Epithelial cell of proximal tubule (primary cell): Measurements from ENCODE around the gene SH3PXD2A. TPM values are rescaled to one million over a fixed set of nuclear protein-coding genes. Genes with fewer than 3 reads are reported as not detected.

Experiments
- DNase-seq: peaks from one replicate; pipeline ENCODE4 v3.0.0-alpha.2; 2011; ENCODE audit warnings: low read depth
- H3K4me3 ChIP-seq: 2 replicates; pipeline ENCODE4 v1.5.1; 2011; ENCODE audit warnings: low read depth, mild to moderate bottlenecking, low read length
- total RNA-seq: library from RNA; depleted of rRNA; stranded (reverse); fragments of >200 nt; gene quantifications from 2 replicates; pipeline ENCODE4 v1.2.3, GENCODE V29; 2015
- TF ChIP-seq, protein P1 (sequence below): conservative IDR thresholded peaks from 2 replicates; pipeline ENCODE4 v1.5.1; 2012; ENCODE audit warnings: low read depth, mild to moderate bottlenecking, low read length

SH3PXD2A gene
- total RNA-seq, 1 donor from 2014 or later: 5.8 TPM

GRCh38 chr10:103563231-103564115, 291.9 kb downstream of the SH3PXD2A start:
- TF ChIP-seq, protein P1, sequence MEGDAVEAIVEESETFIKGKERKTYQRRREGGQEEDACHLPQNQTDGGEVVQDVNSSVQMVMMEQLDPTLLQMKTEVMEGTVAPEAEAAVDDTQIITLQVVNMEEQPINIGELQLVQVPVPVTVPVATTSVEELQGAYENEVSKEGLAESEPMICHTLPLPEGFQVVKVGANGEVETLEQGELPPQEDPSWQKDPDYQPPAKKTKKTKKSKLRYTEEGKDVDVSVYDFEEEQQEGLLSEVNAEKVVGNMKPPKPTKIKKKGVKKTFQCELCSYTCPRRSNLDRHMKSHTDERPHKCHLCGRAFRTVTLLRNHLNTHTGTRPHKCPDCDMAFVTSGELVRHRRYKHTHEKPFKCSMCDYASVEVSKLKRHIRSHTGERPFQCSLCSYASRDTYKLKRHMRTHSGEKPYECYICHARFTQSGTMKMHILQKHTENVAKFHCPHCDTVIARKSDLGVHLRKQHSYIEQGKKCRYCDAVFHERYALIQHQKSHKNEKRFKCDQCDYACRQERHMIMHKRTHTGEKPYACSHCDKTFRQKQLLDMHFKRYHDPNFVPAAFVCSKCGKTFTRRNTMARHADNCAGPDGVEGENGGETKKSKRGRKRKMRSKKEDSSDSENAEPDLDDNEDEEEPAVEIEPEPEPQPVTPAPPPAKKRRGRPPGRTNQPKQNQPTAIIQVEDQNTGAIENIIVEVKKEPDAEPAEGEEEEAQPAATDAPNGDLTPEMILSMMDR: no peak
- DNase-seq: no peak
- H3K4me3 ChIP-seq: no peak overlapping the region

DNA sequence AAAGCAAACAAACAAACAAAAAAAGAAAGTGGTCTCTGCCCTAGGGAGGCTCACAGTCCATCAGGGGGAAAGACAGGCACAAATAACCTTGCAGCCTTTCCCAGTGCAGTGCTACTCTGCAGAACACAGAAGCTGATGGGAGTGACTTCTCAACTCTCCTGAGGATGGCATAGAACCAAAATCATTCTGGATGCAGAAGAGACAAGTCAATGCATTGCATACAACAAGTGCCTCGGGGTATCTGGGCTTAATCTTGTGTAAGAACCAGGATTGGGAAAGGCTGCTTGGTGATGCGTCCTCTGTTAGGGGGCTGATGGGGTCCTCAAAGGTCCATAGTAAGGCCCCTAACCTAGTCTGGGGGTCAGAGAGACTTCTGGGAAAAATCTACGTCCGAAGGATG, 293.0 kb downstream of the SH3PXD2A start:
- no peak for DNase-seq
- no peak overlapping the region for H3K4me3 ChIP-seq

DNA sequence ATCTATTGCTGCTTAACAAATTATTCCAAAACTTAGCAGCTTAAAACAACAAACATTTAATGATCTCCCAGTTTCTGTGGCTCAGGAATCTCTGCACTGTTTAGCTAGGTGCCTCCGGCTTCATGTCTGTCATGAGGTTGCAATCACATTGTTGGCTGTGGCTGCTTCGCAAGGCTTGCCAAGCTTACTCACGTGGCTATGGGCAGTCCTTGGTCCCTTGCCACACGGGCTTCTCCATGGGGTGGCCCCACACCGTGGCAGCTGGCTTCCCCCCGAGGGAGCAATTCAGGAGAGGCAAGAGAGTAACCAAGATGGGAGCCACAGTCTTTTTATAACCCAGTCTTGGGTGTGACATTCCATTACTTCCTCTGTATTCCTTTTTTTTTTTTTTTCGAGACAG, 294.5 kb downstream of the SH3PXD2A start:
- TF ChIP-seq, protein P1: no peak
- no peak for DNase-seq
- no peak overlapping the region for H3K4me3 ChIP-seq

More for the DNA sequence above, 293.0 kb downstream of the SH3PXD2A start:
- TF ChIP-seq, protein P1: no peak

DNA sequence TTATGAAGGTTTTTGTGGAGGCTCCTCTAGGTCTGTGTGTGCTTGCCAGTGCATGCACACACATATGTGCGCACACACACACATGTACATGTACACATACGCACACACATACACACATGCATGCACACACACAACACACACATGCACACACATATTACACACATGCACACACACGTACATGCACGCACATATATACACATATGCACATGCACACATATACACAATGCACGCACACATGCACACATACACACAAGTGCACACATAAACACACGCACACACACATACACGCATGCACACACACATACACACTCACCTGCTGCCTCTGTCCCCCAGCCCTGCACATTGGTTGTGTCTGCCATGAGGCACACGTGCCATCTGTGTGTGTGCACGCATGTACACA, 295.6 kb downstream of the SH3PXD2A start:
- no peak for DNase-seq
- TF ChIP-seq, protein P1: no peak

DNA sequence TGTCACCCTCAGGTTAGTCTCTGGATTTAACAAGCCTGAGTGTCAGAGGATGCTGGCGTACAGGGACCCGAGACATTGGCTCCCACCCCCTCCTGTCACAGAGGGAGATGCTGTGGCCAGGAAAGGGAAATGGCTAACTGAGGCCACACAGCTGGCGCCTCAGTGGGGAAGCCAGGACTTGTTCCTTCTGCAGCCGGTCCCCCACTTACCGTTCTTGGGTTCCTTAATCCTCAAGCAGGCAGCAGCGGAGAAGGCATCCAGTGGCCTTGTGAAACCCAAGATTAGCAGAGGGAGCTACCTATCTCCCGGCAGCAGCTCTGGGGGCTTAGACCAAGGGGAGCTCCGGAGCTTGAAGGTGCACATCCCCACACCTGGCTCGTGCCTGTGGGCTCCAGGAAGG, 296.5 kb downstream of the SH3PXD2A start:
- DNase-seq: no peak
- TF ChIP-seq, protein P1: no peak
- H3K4me3 ChIP-seq: no peak overlapping the region

More for the DNA sequence above, 295.6 kb downstream of the SH3PXD2A start:
- H3K4me3 ChIP-seq: no peak overlapping the region

DNA sequence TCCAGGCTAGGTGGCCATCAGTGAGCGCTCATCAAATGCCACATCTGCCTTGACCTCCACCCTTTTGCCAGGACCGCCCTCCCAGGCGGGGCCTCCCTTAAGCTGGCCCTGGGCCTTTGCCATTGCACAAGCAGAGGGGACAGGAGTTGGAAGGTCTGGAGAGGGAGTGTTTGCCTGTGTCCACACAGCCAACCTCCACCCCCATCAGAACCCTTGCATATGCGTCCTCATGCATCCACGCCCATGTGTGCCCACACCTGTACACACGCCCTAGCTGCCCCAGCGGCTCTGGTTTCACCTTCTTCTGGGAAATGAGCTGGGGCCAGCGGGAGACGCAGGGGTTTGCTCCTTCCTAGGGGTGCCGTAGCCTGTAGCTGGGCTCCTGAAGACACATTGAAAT, 297.9 kb downstream of the SH3PXD2A start:
- TF ChIP-seq, protein P1: no peak
- DNase-seq: no peak
- no peak overlapping the region for H3K4me3 ChIP-seq
